ENCODE measurements around the gene TMEM201.

GRCh38 chr1:9618909-9619679 lies 30.4 kb downstream of the TMEM201 start:
- TF ChIP-seq CTCF (IDR thresholded peaks at IDR 0.05) (no peak), POLR2A (IDR thresholded peaks at IDR 0.05) (no peak), POLR2AphosphoS5 (IDR thresholded peaks at IDR 0.05; ENCODE audit: insufficient read depth in 1 of 2, low read depth in 1 of 2) (no peak)
